ENCODE data around the gene MCUB.

MCUB gene

DNA sequence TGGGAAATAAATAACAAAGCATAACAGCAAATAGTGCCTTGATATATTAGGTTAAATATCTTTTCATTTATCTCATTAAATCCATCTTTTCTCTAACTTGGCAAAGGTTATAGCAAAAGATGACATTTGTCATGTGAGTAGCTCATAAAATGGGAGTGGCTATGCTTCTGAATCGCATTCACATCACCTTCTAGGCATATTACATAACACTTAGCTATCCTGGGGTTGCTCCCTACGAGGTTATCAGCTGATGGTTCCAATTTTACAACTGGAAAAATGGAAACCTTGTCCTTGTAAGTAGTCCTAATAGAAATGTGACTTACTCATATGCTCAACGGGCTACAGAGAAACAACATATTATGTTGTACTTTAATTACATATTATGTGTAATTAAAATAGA lies 153.5 kb downstream of the MCUB start (continued):
- TF ChIP-seq ZNF610 (tag by site-specific recombination; IDR thresholded peaks at IDR 0.05; ENCODE audit: borderline replicate concordance) = no peak

GRCh38 chr4:109718759-109719158 lies 158.7 kb downstream of the MCUB start:
- CTCF ChIA-PET = interaction anchor here (1.0 kb wide), 1 partner anchor 15 kb away, joined by 4 read pairs; no protein-coding TSS in a partner anchor
- Histone ChIP-seq H3K4me3 (ENCODE audit: low read depth, low read length) (no peak overlapping the region), H3K36me3 (ENCODE audit: control insufficient read depth in 2 of 2, insufficient read depth in 1 of 2, low read length in 2 of 2) (peaks cover 16 to 38% of the 10 kb centered on the region in 2 experiments), H3K27ac (ENCODE audit: extremely low read depth, low read depth, low read length) (no peak overlapping the region), H3K9me3 (ENCODE audit: control insufficient read depth, insufficient read depth, low read depth, low read length) (no peaks in the 10 kb centered on the region), H3K4me1 (ENCODE audit: control insufficient read depth, insufficient read depth, low read length) (no peaks in the 10 kb centered on the region)
- TF ChIP-seq SP2 (tag by site-specific recombination; IDR thresholded peaks at IDR 0.05) (no peak), ZNF394 (tag by site-specific recombination; IDR thresholded peaks at IDR 0.05; ENCODE audit: borderline replicate concordance) (no peak), ZSCAN5A (tag by site-specific recombination; IDR thresholded peaks at IDR 0.05) (no peak), ZNF529 (tag by site-specific recombination; IDR thresholded peaks at IDR 0.05; ENCODE audit: insufficient replicate concordance) (no peak), ZNF610 (tag by site-specific recombination; IDR thresholded peaks at IDR 0.05; ENCODE audit: borderline replicate concordance) (no peak), ZNF677 (tag by site-specific recombination; IDR thresholded peaks at IDR 0.05) (no peak), PRDM2 (tag by site-specific recombination; IDR thresholded peaks at IDR 0.05; ENCODE audit: borderline replicate concordance) (no peak), ZNF350 (tag by site-specific recombination; IDR thresholded peaks at IDR 0.05) (no peak), PRDM1 (tag by site-specific recombination; IDR thresholded peaks at IDR 0.05) (no peak)
- TF ChIP-seq, protein P1, sequence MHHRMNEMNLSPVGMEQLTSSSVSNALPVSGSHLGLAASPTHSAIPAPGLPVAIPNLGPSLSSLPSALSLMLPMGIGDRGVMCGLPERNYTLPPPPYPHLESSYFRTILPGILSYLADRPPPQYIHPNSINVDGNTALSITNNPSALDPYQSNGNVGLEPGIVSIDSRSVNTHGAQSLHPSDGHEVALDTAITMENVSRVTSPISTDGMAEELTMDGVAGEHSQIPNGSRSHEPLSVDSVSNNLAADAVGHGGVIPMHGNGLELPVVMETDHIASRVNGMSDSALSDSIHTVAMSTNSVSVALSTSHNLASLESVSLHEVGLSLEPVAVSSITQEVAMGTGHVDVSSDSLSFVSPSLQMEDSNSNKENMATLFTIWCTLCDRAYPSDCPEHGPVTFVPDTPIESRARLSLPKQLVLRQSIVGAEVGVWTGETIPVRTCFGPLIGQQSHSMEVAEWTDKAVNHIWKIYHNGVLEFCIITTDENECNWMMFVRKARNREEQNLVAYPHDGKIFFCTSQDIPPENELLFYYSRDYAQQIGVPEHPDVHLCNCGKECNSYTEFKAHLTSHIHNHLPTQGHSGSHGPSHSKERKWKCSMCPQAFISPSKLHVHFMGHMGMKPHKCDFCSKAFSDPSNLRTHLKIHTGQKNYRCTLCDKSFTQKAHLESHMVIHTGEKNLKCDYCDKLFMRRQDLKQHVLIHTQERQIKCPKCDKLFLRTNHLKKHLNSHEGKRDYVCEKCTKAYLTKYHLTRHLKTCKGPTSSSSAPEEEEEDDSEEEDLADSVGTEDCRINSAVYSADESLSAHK (tag by site-specific recombination; IDR thresholded peaks at IDR 0.05) = no peak
- POLR2A ChIA-PET = no interaction called here

DNA sequence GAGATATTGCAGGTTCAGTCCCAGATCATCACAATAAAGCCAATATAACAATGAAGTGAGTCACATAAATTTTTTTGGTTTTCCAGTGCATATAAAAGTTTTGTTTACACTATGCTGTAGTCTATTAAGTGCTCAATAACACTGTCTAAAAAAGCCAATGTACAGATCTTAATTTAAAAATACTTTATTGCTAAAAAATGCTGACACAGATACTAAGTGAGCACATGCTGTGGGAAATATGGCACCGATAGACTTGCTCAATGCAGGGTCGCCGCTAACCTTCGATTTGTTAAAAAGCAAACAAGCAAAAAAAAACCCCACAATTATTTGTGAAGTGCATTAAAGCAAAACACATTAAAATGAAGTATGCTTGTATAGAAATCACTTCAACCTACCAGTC lies 159.6 kb downstream of the MCUB start:
- H3K4me1 ChIP-seq (ENCODE audit: control insufficient read depth, insufficient read depth, low read length) = no peaks in the 10 kb centered on the region
- POLR2A ChIA-PET = no interaction called here
- H3K9me3 ChIP-seq (ENCODE audit: control insufficient read depth, insufficient read depth, low read depth, low read length) = no peaks in the 10 kb centered on the region
- peaks cover 13 to 29% of the 10 kb centered on the region in 2 experiments for H3K36me3 ChIP-seq (ENCODE audit: control insufficient read depth in 2 of 2, insufficient read depth in 1 of 2, low read length in 2 of 2)
- no peak overlapping the region for H3K4me3 ChIP-seq (ENCODE audit: low read depth, low read length)
- no peak overlapping the region for H3K27ac ChIP-seq (ENCODE audit: extremely low read depth, low read depth, low read length)
- CTCF ChIA-PET = no interaction called here
- no peak for TF ChIP-seq ZNF596 (tag by site-specific recombination; IDR thresholded peaks at IDR 0.05)
- no peak for TF ChIP-seq ZSCAN16 (tag by site-specific recombination; IDR thresholded peaks at IDR 0.05)
- TF ChIP-seq RBAK (tag by site-specific recombination; IDR thresholded peaks at IDR 0.05) = no peak
- TF ChIP-seq ZBTB8A (tag by site-specific recombination; IDR thresholded peaks at IDR 0.05) = no peak
- TF ChIP-seq MYNN (tag by site-specific recombination; IDR thresholded peaks at IDR 0.05; ENCODE audit: borderline replicate concordance) = no peak
- TF ChIP-seq PRDM2 (tag by site-specific recombination; IDR thresholded peaks at IDR 0.05; ENCODE audit: borderline replicate concordance) = no peak
- no peak for TF ChIP-seq ZNF664 (tag by site-specific recombination; IDR thresholded peaks at IDR 0.05)
- TF ChIP-seq ZNF112 (tag by site-specific recombination; IDR thresholded peaks at IDR 0.05) = no peak
- TF ChIP-seq ZNF747 (tag by site-specific recombination; IDR thresholded peaks at IDR 0.05) = no peak
